NCI-H1092 (cell line): Measurements from ENCODE around the gene GLRX.
"Not testable (repeated sequence)": the region's sequence is repeated elsewhere in the genome, so short reads cannot be mapped to it uniquely, and the experiment has no call there.

Source experiments
- DNase-seq: peaks from one replicate; lab custom pipeline; 2025; lab: John Stamatoyannopoulos, UW

Gene GLRX

DNA sequence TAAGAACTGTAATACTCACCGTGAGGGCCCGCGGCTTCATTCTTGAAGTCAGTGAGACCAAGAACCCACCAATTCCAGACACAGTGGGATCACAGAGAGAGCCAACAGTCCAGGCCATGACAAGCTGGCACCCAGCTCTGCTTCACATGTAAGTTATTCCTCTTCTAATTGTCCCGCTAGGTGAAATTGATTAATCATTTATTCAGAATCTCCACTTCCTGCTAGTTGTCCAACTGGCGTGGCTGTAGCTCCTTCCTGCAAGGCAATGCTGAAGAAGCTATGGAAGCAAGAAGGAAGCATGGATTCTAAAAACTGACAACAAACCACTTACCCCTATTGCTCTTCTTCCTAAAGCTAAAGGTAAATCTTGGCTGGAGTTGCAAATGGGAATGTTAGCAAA, 30.0 kb upstream of the GLRX start:
- DNase-seq = no peak

- DNase-seq = not testable (repeated sequence)
These were observed 28.6 kb upstream of the GLRX start for GRCh38 chr5:95851141-95851540.

GRCh38 chr5:95850391-95850894, 27.9 kb upstream of the GLRX start:
- DNase-seq = no peak

DNA sequence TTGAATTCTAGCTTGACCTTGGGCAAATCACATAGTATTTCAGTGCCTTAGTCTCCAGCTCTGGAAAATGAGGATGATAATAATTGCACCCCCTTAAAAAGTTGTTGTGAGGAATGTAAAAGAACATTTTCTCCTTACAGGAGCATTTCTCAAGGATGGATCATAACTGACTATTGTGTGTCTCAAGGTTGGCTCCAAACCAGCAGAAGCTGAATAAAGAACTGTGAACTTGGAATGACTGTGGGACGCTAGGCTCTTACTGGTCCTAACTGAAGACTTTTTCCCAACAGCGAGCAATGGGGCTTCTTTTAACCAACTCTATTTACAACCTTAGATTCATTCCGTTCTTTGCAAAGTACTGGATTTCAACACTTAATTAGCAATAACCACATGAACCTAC, 26.2 kb upstream of the GLRX start:
- no peak for DNase-seq

DNA sequence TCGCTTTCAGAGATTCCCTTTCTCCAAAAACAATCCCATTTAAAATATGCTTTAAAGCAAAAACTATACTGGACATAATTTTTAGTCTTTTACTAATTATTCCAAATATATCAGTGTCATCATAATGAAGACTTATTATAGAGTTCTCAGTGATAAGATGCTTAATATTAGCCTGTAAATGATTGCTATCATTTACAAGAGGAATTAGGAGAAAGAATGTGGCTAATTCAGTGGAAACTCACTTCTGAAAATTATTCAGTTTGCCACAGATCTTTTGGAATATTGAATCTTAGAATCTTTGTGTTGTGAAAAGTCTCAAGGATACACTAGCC, 24.7 kb upstream of the GLRX start:
- DNase-seq = no peak

DNA sequence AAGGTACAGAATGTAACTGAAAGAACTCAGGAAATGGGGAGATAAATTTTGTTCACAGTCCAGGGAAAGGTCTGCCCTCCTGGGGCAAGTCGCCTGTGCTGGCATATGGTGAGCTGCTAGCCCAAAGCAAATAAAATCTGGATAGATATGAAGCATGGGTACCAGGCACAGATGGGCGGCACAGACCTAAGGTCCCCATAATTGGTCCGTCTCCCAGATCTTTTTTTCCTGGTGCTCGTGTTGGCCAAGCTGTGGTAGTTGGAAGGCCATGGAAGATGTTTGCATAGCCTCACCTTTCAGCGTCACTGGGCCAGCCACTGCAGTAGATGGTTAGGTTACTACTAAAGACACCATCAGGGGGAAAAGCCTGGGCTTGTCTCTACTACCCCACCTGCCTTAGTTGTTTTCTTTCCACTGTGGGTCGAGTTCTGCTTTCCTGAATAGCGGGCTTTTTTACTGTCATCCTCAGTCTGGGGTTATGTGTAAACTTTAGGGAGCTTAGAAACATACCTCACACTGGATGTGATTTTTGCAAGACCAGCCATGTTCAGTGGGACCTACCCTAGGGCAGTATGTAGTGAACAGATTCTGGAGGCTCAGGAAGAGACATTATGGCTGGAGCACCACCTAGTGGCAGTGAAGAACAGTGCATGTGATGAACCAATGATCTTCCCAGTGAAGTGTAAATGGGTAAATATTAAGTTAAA, 24.2 kb upstream of the GLRX start:
- DNase-seq = peak; percentile 45

GRCh38 chr5:95845391-95845790, 22.9 kb upstream of the GLRX start:
- DNase-seq = no peak

DNA sequence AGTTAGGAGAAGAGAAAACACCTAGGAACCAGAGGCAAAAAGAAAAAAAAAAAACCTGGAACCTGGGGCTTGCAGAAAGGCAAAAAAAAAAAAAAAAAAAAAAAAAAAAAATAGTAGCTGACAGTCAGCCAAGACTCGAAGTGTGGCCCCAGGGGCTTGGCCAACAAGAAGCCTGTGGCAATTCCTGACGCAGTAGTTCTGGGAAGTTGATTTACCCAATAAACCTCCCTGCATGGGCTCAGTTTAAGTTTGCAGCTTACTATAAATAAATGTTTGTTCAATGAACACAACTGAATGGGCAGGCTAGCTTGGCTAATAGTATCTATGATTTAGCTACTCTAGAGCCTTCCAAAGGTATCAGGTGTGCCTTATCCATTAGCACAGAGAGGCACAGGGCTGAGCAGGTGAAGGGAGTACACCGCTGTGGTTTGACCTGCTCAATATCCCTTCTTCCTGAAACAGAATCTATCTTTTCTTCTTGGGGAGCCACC, 21.3 kb upstream of the GLRX start:
- no peak for DNase-seq

- no peak for DNase-seq
These were observed 20.5 kb upstream of the GLRX start for GRCh38 chr5:95842854-95843544.

DNA sequence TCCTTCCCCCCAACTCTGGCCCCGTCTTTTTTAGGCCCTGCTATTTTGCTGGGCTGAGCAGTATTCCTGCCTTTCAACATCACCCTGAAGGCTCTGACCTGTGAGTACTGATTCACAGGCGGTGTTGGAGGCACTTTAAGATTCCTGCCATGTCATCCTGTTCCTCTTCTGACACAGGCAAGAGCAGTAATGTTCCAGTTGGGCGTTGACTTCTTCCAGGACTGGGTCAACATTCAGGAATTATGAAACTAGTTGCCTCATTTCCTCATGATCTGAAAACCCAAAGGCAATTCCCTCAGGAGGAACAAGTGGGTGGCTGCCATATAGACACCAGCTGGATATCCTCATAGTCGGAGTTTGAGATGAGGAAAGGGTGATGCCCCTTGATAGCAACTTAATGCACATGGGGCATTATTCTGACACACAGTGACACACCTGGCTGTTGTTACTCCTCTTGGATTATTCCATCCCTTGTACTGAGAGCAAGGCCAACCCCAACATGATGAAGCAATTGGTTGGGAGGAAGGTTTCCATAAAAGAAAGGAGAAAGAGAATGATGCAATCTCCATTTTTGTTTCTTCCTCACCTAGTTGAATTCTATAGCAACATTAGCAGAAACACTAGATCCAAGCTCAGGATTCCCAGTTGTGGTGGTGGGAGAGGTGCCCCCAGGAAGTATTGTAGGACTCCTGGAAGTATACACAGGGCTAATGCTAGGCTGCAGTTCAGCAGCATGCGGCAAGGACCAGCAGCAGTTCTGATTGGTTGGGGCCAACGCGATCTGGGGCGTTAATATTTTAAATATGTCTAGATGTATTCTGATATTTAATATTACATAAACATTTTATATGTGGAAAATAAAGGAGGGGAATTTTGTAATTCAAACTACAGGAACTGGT, 19.6 kb upstream of the GLRX start:
- DNase-seq = no peak

DNA sequence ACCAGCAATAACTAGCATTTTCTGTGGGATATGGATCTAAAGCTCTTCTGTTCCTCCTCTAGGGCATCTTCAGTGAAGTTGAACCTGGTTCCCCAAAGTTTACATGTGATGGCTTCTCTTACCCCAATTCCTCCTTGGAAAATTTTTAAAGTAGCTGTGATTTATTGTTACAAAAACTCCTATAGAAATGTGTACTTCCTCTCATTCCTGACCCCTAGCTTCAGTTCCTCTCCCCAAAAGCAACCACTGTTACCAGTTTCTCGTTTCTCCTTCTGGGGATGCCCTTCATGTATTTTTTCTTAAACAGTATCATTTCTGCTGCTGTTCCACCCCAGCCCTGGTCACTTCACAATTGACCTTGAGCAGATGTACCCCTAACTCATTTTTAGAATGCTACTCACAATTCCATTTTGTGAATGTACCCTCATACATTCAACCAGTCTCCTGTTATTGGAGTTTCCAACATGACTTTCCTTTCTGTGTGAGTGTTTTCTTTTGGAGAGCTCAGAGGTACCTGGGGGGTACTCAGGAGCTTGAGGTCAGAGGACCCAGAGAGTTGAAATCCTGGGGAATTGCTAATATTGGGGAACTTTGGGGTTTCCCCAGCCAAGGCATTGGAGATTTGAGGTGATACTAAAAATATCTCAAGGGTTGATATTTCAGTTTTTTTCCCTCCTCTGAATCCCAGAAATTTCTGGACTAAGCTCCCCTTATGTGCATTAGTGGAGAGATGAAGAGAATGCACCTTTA, 18.6 kb upstream of the GLRX start:
- DNase-seq = no peak

GRCh38 chr5:95839658-95840057, 17.1 kb upstream of the GLRX start:
- no peak for DNase-seq

DNA sequence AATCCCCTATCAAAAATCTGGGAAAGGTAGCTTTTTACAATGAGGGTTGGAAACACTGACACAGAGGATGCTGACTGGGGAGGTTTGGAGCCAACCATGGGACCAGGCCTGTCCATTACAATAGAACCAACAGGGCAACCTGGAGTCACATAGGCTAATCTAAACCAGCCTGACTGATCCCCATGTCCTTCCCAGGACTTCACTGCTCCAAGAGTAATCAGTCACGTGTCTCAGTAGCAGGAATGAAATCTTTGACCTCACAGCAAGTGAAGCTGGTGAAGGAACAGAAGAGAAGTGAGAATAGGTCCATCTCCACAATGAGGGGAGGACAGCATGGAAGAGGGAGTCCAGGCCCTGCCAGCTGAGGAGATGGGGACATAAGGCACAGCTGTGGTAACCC, 16.0 kb upstream of the GLRX start:
- DNase-seq = no peak

DNA sequence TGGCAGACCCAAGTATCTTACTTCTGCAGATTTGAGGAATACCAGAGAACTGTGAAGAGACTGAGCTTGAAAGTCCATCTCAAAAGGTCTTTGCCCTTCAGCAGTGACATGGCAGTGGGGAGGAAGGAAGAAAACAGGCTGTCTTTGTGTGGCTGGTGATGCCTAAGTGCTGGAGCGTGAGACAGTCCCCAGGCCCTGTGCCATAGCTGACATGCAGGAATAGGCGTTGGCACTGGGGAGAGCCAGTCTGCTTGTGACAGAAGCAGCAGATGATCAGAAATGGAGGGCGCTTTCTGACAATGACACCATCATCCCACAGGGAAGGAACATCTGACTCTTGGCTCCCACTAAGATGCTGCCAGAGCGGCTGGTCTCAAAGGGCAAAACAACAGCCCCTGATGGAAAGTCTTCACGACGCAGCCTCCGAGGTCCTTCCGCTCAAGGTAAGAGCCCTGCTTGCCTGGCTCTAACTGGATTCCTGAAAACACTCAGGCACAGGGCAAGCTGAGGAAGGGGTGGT, 15.5 kb upstream of the GLRX start:
- DNase-seq = no peak

DNA sequence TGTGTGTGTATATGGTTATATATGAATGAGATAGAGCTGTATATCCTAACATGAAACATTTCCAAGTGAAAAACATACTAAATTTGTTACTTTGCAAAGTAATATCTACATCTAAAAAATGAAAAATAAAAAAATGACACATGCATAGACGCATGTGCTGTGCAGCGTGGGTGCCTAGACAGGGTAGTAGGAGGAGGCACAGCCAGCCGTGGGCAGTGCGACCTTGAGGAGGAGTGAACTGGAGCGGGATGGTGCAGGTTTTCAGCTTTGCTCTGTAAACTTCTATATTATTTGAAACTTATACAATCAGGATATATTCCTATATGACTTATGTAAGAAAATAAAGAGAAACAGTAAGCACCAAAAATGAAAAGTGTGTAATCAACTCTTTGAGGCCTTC, 15.0 kb upstream of the GLRX start:
- DNase-seq = no peak

DNA sequence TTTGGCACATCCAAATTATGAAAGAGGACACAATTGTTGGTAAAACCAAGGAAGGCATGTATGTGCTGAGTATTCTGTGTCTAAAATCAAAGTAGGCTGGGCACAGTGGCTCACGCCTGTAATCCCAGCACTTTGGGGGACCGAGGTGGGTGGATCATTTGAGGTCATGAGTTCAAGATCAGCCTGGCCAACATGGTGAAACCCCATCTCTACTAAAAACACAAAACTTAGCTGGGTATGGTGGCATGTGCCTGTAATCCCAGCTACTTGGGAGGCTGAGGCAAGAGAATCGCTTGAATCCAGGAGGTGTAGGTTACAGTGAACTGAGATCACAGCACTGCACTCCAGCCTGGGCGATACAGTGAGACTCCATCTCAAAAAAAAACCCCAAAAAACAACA, 14.4 kb upstream of the GLRX start:
- not testable (repeated sequence) for DNase-seq

DNA sequence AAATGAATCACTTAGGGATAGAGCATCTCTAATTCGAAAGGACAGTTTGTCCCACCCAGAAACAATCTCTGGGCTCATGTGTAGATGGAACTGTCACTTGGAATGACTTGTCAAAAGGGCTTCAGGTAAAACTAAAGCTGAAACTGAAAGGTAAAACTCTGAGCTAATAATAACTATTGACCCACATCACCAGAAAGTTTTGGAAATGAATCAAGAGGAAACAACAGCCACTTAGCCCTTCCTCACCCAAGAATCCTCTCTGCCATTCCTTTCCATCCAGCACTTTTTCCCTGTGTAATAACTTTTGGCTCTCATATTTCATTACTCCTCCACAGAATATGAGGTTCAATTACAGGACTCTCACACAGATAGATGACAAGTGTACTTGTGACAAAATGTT, 14.0 kb upstream of the GLRX start:
- no peak for DNase-seq

GRCh38 chr5:95835682-95836385, 13.3 kb upstream of the GLRX start:
- DNase-seq = no peak

DNA sequence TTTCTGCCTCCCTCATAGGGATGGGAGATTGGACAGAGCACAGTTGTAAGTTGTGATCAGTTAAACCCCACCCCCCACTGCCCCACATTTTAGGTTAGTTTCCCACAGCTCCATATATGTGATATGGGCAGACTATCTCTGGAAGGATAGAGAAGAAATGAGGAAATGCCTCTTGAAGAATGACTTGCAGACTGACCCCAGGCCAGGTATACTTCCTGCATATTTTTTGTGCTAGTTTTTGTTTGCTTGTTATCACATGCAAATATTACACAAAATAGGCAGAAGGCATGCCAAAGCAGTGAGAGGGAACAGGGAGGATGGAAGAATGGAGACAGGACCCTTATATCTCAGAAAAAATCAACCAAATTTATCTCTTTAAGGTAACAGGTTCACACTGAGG, 10.1 kb upstream of the GLRX start:
- DNase-seq = no peak

GRCh38 chr5:95830226-95830625, 7.7 kb upstream of the GLRX start:
- DNase-seq = no peak

DNA sequence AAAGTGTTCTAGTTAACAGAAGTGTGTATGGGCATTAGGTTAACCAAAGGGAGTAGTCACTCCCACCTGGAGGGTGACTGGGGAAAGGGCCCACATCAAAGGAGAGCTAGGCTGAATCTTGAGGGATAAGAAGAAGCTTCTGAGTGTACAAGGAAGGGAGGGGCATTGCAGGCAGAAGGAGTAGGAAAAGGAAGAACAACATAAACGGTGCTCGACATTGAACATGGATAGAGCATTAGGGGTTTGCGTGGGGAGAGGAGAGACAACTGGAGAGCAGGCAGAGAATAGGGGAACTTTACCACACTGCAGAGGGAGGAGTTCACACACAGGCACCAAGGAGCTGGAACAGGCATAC, 5.3 kb upstream of the GLRX start:
- DNase-seq = no peak
